GM10266 (cell line): Measurements from ENCODE around the gene LURAP1L.

Experiments
- DNase-seq: peaks from one replicate; pipeline ENCODE4 v3.0.0; 2012; ENCODE audit errors: extremely low spot score
- CTCF ChIP-seq: IDR thresholded peaks from 2 replicates; pipeline ENCODE4 v1.5.1; 2012; ENCODE audit warnings: mild to moderate bottlenecking, low read depth; ENCODE audit not compliant: control insufficient read depth, insufficient read depth; ENCODE audit errors: missing control alignments

The LURAP1L gene

GRCh38 chr9:12739014-12739652, 35.7 kb upstream of the LURAP1L start:
- TF ChIP-seq CTCF = no peak
- no peak for DNase-seq

- TF ChIP-seq CTCF = no peak
- DNase-seq = no peak
These were observed 34.0 kb upstream of the LURAP1L start for GRCh38 chr9:12740845-12741244.

GRCh38 chr9:12748016-12748415, 26.8 kb upstream of the LURAP1L start:
- DNase-seq = no peak
- TF ChIP-seq CTCF = no peak

GRCh38 chr9:12748954-12749353, 25.9 kb upstream of the LURAP1L start:
- DNase-seq = no peak
- no peak for TF ChIP-seq CTCF

- DNase-seq = no peak
- no peak for TF ChIP-seq CTCF
These were observed 20.9 kb upstream of the LURAP1L start for GRCh38 chr9:12753931-12754330.

- no peak for TF ChIP-seq CTCF
- DNase-seq = no peak
These were observed 15.1 kb upstream of the LURAP1L start for GRCh38 chr9:12759761-12760160.

- no peak for TF ChIP-seq CTCF
- no peak for DNase-seq
These were observed 14.1 kb upstream of the LURAP1L start for GRCh38 chr9:12760758-12761157.
